22Rv1 (cell line): ENCODE measurements around the gene P2RX2.

ENCODE experiments used
- H3K27ac ChIP-seq: fragments of 450-650 bp; 2 replicates; pipeline ENCODE4 v1.5.1; 2017
- CTCF ChIP-seq: fragments of 450-650 bp; IDR thresholded peaks from 2 replicates; pipeline ENCODE4 v1.5.1; 2017; ENCODE audit warnings: mild to moderate bottlenecking
- ZFX ChIP-seq: fragments of 450-650 bp; IDR thresholded peaks from 2 replicates; pipeline ENCODE4 v1.6.1; 2017; ENCODE audit warnings: antibody characterized with exemption, borderline replicate concordance

The P2RX2 gene

DNA sequence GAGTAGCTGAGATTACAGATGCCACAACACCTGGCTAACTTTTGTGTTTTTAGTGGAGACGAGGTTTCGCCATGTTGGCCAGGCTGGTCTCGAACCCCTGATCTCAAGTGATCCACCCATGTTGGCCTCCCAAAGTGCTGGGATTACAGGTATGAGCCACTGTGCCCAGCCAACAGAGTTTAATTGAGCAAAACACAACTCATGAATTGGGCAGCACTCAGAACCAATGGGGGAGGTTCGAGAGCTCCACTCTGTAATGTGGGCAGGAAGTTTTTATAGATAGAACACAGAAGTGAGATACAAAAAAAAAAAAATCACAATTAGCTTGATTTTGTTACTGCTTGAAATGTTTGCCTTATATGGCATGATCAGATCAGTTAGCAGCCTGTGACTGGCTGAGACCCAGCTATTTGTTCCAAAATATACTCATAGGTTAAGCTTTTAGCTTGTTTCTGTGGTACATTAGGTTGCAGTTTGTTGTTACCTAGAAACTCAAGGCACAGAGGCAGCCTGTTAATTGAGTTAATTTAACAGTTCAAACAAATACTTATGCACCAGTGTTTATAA is 1.4 kb upstream of the P2RX2 start:
- no peak overlapping the region for H3K27ac ChIP-seq
- TF ChIP-seq ZFX: no peak
- no peak for TF ChIP-seq CTCF

GRCh38 chr12:132617822-132618682 is 524 bp upstream of the P2RX2 start:
- no peak for TF ChIP-seq ZFX
- TF ChIP-seq CTCF: no peak
- no peak overlapping the region for H3K27ac ChIP-seq

- H3K27ac ChIP-seq: no peak overlapping the region
- TF ChIP-seq ZFX (no peak), CTCF (no peak)
These were observed 452 bp downstream of the P2RX2 start for GRCh38 chr12:132619071-132619385.

DNA sequence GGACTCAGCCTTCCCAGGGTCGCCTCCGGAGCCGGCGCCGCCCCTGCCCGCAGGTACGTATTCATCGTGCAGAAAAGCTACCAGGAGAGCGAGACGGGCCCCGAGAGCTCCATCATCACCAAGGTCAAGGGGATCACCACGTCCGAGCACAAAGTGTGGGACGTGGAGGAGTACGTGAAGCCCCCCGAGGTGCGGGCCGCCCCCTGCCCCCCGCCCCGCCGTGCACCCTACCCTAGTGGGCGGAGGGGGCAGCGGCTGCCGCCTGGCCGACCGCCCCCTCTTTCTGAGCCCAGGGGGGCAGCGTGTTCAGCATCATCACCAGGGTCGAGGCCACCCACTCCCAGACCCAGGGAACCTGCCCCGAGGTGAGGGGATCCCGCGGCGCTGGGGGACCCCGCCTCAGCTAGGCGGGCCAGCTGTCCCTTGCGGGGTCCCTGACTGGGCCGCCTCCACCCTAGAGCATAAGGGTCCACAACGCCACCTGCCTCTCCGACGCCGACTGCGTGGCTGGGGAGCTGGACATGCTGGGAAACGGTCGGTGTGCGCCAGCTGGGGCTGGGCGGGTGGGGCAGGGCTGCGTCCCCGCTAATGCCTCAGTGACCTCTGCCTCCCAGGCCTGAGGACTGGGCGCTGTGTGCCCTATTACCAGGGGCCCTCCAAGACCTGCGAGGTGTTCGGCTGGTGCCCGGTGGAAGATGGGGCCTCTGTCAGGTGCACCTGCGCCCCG is 973 bp downstream of the P2RX2 start:
- H3K27ac ChIP-seq: no peak overlapping the region
- TF ChIP-seq CTCF: no peak
- TF ChIP-seq ZFX: no peak

GRCh38 chr12:132620113-132620898 is 1.7 kb downstream of the P2RX2 start:
- TF ChIP-seq CTCF (no peak), ZFX (no peak)

GRCh38 chr12:132620899-132621656 is 2.5 kb downstream of the P2RX2 start:
- H3K27ac ChIP-seq: no peak overlapping the region
- TF ChIP-seq CTCF: no peak
- no peak for TF ChIP-seq ZFX

More at GRCh38 chr12:132620113-132620898, 1.7 kb downstream of the P2RX2 start:
- H3K27ac ChIP-seq: no peak overlapping the region
